Astrocyte (in vitro differentiated cells and primary cell): Measurements from ENCODE around the gene IRF2.

Experiments
- EZH2 ChIP-seq: IDR thresholded peaks from 2 replicates; pipeline ENCODE4 v1.6.1; 2012; ENCODE audit warnings: mild to moderate bottlenecking, low read length, inconsistent platforms; ENCODE audit not compliant: insufficient read depth
- TF ChIP-seq, protein P1 (sequence below): IDR thresholded peaks from 2 replicates; pipeline ENCODE4 v1.5.1; 2011; ENCODE audit warnings: low read depth, mild to moderate bottlenecking, inconsistent platforms, low read length, moderate library complexity; ENCODE audit not compliant: insufficient read depth

DNA sequence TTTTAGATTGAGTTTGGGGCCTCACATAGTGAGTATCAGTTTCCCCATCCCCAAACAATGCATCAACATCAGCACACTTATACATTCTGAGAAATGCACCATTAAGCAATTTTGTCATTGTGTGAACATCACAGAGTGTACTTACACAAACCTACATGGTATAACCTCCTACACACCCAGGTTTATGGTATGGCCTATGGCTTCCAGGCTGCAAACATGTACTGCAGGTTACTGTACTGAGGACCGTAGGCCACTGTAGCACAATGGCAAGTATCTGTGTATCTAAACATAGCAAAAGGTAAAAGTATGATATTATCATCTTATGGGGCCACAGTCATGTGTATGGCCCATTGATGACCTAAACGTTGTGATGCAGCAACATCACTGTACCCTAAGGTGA, 7.7 kb downstream of the IRF2 start:
- TF ChIP-seq, protein P1, sequence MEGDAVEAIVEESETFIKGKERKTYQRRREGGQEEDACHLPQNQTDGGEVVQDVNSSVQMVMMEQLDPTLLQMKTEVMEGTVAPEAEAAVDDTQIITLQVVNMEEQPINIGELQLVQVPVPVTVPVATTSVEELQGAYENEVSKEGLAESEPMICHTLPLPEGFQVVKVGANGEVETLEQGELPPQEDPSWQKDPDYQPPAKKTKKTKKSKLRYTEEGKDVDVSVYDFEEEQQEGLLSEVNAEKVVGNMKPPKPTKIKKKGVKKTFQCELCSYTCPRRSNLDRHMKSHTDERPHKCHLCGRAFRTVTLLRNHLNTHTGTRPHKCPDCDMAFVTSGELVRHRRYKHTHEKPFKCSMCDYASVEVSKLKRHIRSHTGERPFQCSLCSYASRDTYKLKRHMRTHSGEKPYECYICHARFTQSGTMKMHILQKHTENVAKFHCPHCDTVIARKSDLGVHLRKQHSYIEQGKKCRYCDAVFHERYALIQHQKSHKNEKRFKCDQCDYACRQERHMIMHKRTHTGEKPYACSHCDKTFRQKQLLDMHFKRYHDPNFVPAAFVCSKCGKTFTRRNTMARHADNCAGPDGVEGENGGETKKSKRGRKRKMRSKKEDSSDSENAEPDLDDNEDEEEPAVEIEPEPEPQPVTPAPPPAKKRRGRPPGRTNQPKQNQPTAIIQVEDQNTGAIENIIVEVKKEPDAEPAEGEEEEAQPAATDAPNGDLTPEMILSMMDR: no peak
- no peak for TF ChIP-seq EZH2
